Measurements from ENCODE around the gene ACER3.
"Not testable (repeated sequence)": the region's sequence is repeated elsewhere in the genome, so short reads cannot be mapped to it uniquely, and the experiment has no call there.

Gene ACER3

DNA sequence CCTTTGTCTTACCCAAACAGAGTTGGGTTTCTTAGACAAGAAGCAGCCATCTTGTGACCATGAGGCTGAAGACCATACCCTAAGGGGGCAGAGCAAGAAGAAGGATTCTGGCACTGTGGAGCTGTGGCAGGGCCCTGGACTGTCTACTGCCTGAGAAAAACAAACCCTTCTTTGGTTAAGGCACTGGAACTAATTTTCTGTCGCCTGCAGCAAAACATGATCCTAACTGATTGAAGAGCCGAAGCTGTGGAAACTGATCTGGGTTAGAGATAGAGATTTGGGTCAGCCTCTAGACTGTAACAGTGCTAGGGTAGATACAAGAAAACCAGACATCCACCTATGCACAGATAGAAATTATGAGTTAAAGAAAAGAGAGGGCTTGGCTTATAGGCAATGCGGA, 11.3 kb upstream of the ACER3 start:
- H3K79me2 ChIP-seq (ENCODE audit: low read length) = no peaks in the 10 kb centered on the region
- no peaks in the 10 kb centered on the region for H3K36me3 ChIP-seq (replicated peaks; ENCODE audit: low read depth, low read length)
- no peak for TF ChIP-seq EZH2phosphoT487 (IDR thresholded peaks at IDR 0.05; ENCODE audit: low read depth)
- TF ChIP-seq, protein P1, sequence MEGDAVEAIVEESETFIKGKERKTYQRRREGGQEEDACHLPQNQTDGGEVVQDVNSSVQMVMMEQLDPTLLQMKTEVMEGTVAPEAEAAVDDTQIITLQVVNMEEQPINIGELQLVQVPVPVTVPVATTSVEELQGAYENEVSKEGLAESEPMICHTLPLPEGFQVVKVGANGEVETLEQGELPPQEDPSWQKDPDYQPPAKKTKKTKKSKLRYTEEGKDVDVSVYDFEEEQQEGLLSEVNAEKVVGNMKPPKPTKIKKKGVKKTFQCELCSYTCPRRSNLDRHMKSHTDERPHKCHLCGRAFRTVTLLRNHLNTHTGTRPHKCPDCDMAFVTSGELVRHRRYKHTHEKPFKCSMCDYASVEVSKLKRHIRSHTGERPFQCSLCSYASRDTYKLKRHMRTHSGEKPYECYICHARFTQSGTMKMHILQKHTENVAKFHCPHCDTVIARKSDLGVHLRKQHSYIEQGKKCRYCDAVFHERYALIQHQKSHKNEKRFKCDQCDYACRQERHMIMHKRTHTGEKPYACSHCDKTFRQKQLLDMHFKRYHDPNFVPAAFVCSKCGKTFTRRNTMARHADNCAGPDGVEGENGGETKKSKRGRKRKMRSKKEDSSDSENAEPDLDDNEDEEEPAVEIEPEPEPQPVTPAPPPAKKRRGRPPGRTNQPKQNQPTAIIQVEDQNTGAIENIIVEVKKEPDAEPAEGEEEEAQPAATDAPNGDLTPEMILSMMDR (IDR thresholded peaks at IDR 0.05; ENCODE audit: low read depth, low read length) = no peak
- no peaks in the 10 kb centered on the region for H4K20me1 ChIP-seq (ENCODE audit: insufficient read depth, low read length)
- no peak overlapping the region for H3K9ac ChIP-seq (ENCODE audit: low read length)
- no peak overlapping the region for H3K27ac ChIP-seq (ENCODE audit: low read length)
- no peaks in the 10 kb centered on the region for H3K9me3 ChIP-seq (ENCODE audit: insufficient read depth, low read length)
- no peak overlapping the region for H2AFZ ChIP-seq (ENCODE audit: low read depth, low read length)
- H3K4me2 ChIP-seq (ENCODE audit: low read length) = no peak overlapping the region
- H3K4me3 ChIP-seq (ENCODE audit: low read length) = no peak overlapping the region
- no peaks in the 10 kb centered on the region for H3K4me1 ChIP-seq (ENCODE audit: low read length)
- peaks cover 8% of the 10 kb centered on the region for H3K27me3 ChIP-seq (ENCODE audit: low read depth, low read length)

DNA sequence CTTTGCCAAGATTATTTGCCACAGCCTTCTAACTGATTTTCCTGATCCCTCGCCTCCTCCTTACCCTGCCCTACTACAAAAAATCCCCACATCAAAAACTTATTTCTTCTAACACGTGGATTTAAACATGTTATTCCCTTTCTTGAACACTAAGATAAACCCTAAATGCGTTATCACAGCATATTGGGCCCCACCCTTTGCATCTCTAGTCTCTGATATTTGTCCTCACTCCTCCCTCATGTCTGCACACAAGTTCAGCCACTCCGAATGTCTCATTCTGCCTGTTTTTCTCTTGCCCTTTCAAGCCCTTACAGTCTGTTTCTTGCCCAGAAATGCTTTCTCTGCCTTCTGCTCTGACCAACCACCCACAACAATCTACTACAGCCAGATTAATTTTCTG, 10.6 kb upstream of the ACER3 start:
- H3K9ac ChIP-seq (ENCODE audit: low read length) = no peak overlapping the region
- no peaks in the 10 kb centered on the region for H3K9me3 ChIP-seq (ENCODE audit: insufficient read depth, low read length)
- no peaks in the 10 kb centered on the region for H3K4me1 ChIP-seq (ENCODE audit: low read length)
- no peaks in the 10 kb centered on the region for H3K79me2 ChIP-seq (ENCODE audit: low read length)
- H3K4me2 ChIP-seq (ENCODE audit: low read length) = no peak overlapping the region
- H2AFZ ChIP-seq (ENCODE audit: low read depth, low read length) = no peak overlapping the region
- TF ChIP-seq, protein P1 (IDR thresholded peaks at IDR 0.05; ENCODE audit: low read depth, low read length) = no peak
- TF ChIP-seq EZH2phosphoT487 (IDR thresholded peaks at IDR 0.05; ENCODE audit: low read depth) = no peak
- H3K27ac ChIP-seq (ENCODE audit: low read length) = no peak overlapping the region
- H3K4me3 ChIP-seq (ENCODE audit: low read length) = no peak overlapping the region
- no peaks in the 10 kb centered on the region for H3K36me3 ChIP-seq (replicated peaks; ENCODE audit: low read depth, low read length)
- H4K20me1 ChIP-seq (ENCODE audit: insufficient read depth, low read length) = no peaks in the 10 kb centered on the region
- peaks cover 8% of the 10 kb centered on the region for H3K27me3 ChIP-seq (ENCODE audit: low read depth, low read length)

DNA sequence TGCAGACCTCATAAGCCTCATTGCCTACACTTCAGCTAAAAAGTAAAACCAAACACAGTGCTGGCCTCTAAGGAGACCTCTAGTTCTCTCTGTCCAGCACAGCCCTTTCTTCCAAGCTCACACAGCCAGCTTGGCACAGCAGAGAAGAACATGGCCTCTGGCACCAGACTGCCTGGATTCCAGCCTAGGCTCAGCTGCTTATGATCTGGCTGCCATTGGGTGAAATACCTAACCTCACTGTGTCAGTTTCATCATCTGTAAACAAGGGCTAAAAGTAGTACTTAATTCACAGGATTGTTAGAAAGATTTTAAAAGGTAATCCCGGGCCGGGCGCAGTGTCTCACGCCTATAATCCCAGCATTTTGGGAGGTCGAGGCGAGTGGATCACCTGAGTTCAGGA, 9.9 kb upstream of the ACER3 start:
- Histone ChIP-seq H2AFZ (ENCODE audit: low read depth, low read length) (no peak overlapping the region), H3K4me1 (ENCODE audit: low read length) (no peaks in the 10 kb centered on the region), H3K36me3 (replicated peaks; ENCODE audit: low read depth, low read length) (no peaks in the 10 kb centered on the region), H3K9ac (ENCODE audit: low read length) (no peak overlapping the region), H4K20me1 (ENCODE audit: insufficient read depth, low read length) (no peaks in the 10 kb centered on the region), H3K4me2 (ENCODE audit: low read length) (no peak overlapping the region), H3K4me3 (ENCODE audit: low read length) (no peak overlapping the region), H3K27me3 (ENCODE audit: low read depth, low read length) (peaks cover 8% of the 10 kb centered on the region), H3K79me2 (ENCODE audit: low read length) (no peaks in the 10 kb centered on the region), H3K27ac (ENCODE audit: low read length) (no peak overlapping the region), H3K9me3 (ENCODE audit: insufficient read depth, low read length) (no peaks in the 10 kb centered on the region)
- TF ChIP-seq, protein P1 (IDR thresholded peaks at IDR 0.05; ENCODE audit: low read depth, low read length) = no peak
- no peak for TF ChIP-seq EZH2phosphoT487 (IDR thresholded peaks at IDR 0.05; ENCODE audit: low read depth)

DNA sequence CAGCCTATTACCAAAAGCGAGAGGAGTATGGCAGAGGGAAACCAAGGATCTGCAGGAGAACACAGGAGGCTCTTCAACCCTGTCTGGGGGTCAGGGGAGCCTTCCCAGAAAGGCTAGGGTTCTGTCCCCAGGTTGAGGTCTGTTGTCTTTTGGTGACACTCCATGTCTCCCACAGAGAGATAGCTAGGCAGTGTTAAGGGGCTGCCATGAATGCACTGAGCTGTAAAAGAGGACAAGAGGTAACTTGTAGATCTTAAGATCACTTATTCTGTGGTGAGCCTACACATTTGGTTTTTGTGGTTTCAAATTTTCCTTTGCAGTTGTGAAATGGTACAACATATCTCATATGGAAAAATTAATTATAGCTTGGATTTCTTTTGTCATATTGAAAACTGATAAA, 6.0 kb upstream of the ACER3 start:
- H3K27me3 ChIP-seq (ENCODE audit: low read depth, low read length) = no peaks in the 10 kb centered on the region; the same call in 1 of the 2 replicates
- peaks cover 36% of the 10 kb centered on the region for H3K4me1 ChIP-seq (ENCODE audit: low read length)
- H3K9me3 ChIP-seq (ENCODE audit: insufficient read depth, low read length) = no peaks in the 10 kb centered on the region
- H2AFZ ChIP-seq (ENCODE audit: low read depth, low read length) = no peak overlapping the region
- H3K27ac ChIP-seq (ENCODE audit: low read length) = no peak overlapping the region
- no peaks in the 10 kb centered on the region for H3K79me2 ChIP-seq (ENCODE audit: low read length)
- H3K9ac ChIP-seq (ENCODE audit: low read length) = no peak overlapping the region
- no peaks in the 10 kb centered on the region for H3K36me3 ChIP-seq (replicated peaks; ENCODE audit: low read depth, low read length)
- H4K20me1 ChIP-seq (ENCODE audit: insufficient read depth, low read length) = no peaks in the 10 kb centered on the region
- no peak overlapping the region for H3K4me2 ChIP-seq (ENCODE audit: low read length)
- no peak overlapping the region for H3K4me3 ChIP-seq (ENCODE audit: low read length)
- TF ChIP-seq, protein P1 (IDR thresholded peaks at IDR 0.05; ENCODE audit: low read depth, low read length) = no peak
- TF ChIP-seq EZH2phosphoT487 (IDR thresholded peaks at IDR 0.05; ENCODE audit: low read depth) = no peak

DNA sequence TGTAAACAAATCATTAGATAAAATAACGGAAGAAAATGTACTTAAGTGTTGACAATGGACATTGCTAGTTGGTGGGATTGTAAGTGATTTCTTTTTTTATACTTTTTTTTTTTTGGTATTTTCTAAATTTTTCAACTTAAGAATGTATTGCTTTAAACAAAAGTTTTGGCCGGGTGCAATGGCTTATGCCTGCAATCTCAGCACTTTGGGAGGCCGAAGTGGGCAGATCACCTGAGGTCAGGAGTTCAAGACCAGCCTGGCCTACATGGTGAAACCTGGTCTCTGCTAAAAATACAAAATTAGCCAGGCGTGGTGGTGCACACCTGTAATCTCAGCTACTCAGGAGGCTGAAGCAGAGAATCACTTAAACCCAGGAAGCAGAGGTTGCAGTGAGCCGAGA, 5.0 kb upstream of the ACER3 start:
- H3K9ac ChIP-seq (ENCODE audit: low read length); H3K9me3 ChIP-seq (ENCODE audit: insufficient read depth, low read length); H3K4me3 ChIP-seq (ENCODE audit: low read length); H2AFZ ChIP-seq (ENCODE audit: low read depth, low read length); H3K27ac ChIP-seq (ENCODE audit: low read length); H3K79me2 ChIP-seq (ENCODE audit: low read length); H3K27me3 ChIP-seq (ENCODE audit: low read depth, low read length); H4K20me1 ChIP-seq (ENCODE audit: insufficient read depth, low read length); H3K36me3 ChIP-seq (replicated peaks; ENCODE audit: low read depth, low read length); H3K4me2 ChIP-seq (ENCODE audit: low read length): not testable (repeated sequence)
- H3K4me1 ChIP-seq (ENCODE audit: low read length) = peaks cover 42% of the 10 kb centered on the region
